Trophoblast cell (in vitro differentiated cells and primary cell): ENCODE measurements around the gene IL6ST.

ENCODE experiments used
- DNase-seq, 2 donors: peaks; one replicate each; pipeline ENCODE4 v3.0.0-alpha.2; 2016
- H2AFZ ChIP-seq: 2 replicates; pipeline ENCODE4 v1.6.1; 2013; ENCODE audit warnings: low read length, moderate library complexity, mild to moderate bottlenecking; ENCODE audit not compliant: insufficient read depth, poor library complexity
- H2AK5ac ChIP-seq: 2 replicates; pipeline ENCODE4 v1.6.1; 2013; ENCODE audit warnings: mild to moderate bottlenecking, low read length
- H2BK120ac ChIP-seq: 2 replicates; pipeline ENCODE4 v1.6.1; 2013; ENCODE audit warnings: low read length, mild to moderate bottlenecking, moderate library complexity; ENCODE audit not compliant: insufficient read depth, poor library complexity
- H2BK12ac ChIP-seq: 2 replicates; pipeline ENCODE4 v1.6.1; 2013; ENCODE audit warnings: mild to moderate bottlenecking, low read length, moderate library complexity
- H2BK5ac ChIP-seq: 2 replicates; pipeline ENCODE4 v1.6.1; 2013; ENCODE audit warnings: low read length, low read depth, moderate library complexity, mild to moderate bottlenecking; ENCODE audit not compliant: poor library complexity
- H3K14ac ChIP-seq: 2 replicates; pipeline ENCODE4 v1.6.1; 2013; ENCODE audit warnings: mild to moderate bottlenecking, low read length
- H3K18ac ChIP-seq: 2 replicates; pipeline ENCODE4 v1.6.1; 2013; ENCODE audit warnings: mild to moderate bottlenecking, low read length
- H3K23ac ChIP-seq: 2 replicates; pipeline ENCODE4 v1.6.1; 2013; ENCODE audit warnings: low read length
- H3K27ac ChIP-seq: 2 replicates; pipeline ENCODE4 v1.5.1; 2013; ENCODE audit warnings: low read depth, mild to moderate bottlenecking, inconsistent platforms, low read length, moderate library complexity
- H3K27me3 ChIP-seq: 2 replicates; pipeline ENCODE4 v1.6.1; 2013; ENCODE audit warnings: inconsistent platforms, mild to moderate bottlenecking, low read length, moderate library complexity; ENCODE audit not compliant: insufficient read depth
- H3K36me3 ChIP-seq, 2 experiments: 1 replicate in 1 of 2; 2 replicates in 1 of 2; pipeline ENCODE4 v1.6.1; 2013; ENCODE audit warnings: low read length in 2 of 2, mild to moderate bottlenecking in 2 of 2, moderate library complexity in 1 of 2; ENCODE audit not compliant: insufficient read depth in 2 of 2, control insufficient read depth in 1 of 2
- H3K4ac ChIP-seq: 2 replicates; pipeline ENCODE4 v1.6.1; 2013; ENCODE audit warnings: low read depth, mild to moderate bottlenecking, low read length, moderate library complexity
- H3K4me1 ChIP-seq, 2 experiments: 1 replicate in 1 of 2; 2 replicates in 1 of 2; pipeline ENCODE4 v1.6.1; 2013; ENCODE audit warnings: low read length in 2 of 2, mild to moderate bottlenecking in 2 of 2, moderate library complexity in 1 of 2; ENCODE audit not compliant: insufficient read depth in 2 of 2, control insufficient read depth in 1 of 2
- H3K4me2 ChIP-seq: 2 replicates; pipeline ENCODE4 v1.6.1; 2013; ENCODE audit warnings: inconsistent platforms, mild to moderate bottlenecking, low read length, moderate library complexity
- H3K4me3 ChIP-seq: 2 replicates; pipeline ENCODE4 v1.5.1; 2013; ENCODE audit warnings: mild to moderate bottlenecking, low read depth, low read length, inconsistent platforms
- H3K79me1 ChIP-seq: one replicate; pipeline ENCODE4 v1.6.1; 2013; ENCODE audit warnings: low read length
- H3K79me2 ChIP-seq: 2 replicates; pipeline ENCODE4 v1.6.1; 2013; ENCODE audit warnings: low read length, mild to moderate bottlenecking; ENCODE audit not compliant: control insufficient read depth, insufficient read depth, poor library complexity
- H3K9ac ChIP-seq: 2 replicates; pipeline ENCODE4 v1.6.1; 2013; ENCODE audit warnings: mild to moderate bottlenecking, low read length
- H3K9me3 ChIP-seq: 2 replicates; pipeline ENCODE4 v1.6.1; 2013; ENCODE audit warnings: low read depth, mild to moderate bottlenecking, control low read depth, inconsistent platforms, low read length; ENCODE audit not compliant: insufficient read depth
- H4K12ac ChIP-seq: 2 replicates; pipeline ENCODE4 v1.6.1; 2013; ENCODE audit warnings: low read depth, mild to moderate bottlenecking, low read length, moderate library complexity
- H4K8ac ChIP-seq: 2 replicates; pipeline ENCODE4 v1.6.1; 2013; ENCODE audit warnings: low read depth, mild to moderate bottlenecking, low read length, moderate library complexity
- H4K91ac ChIP-seq: one replicate; pipeline ENCODE4 v1.6.1; 2013; ENCODE audit warnings: low read depth, mild to moderate bottlenecking, low read length, moderate library complexity
- WGBS: extraction: QIAGEN DNeasy Blood & Tissue Kit; methylation state at CpG from one replicate; pipeline ENCODE4 v1.1.7; 2013; ENCODE audit warnings: missing lambda C conversion rate; ENCODE audit not compliant: insufficient read length, insufficient coverage; ENCODE audit errors: extremely low coverage; 5-methylcytosine and 5-hydroxymethylcytosine counted together

Gene IL6ST

GRCh38 chr5:55926476-55926875, 68.3 kb downstream of the IL6ST start:
- no peak overlapping the region for H3K23ac ChIP-seq
- no CpG with 5 or more reads among the region's 5 CpGs for WGBS
- DNase-seq, result peak in 1 of 2 donors; percentile 66
- peak overlapping the region; percentile 48 for H4K12ac ChIP-seq
- H3K18ac ChIP-seq, result no peak overlapping the region
- no peaks in the 10 kb centered on the region for H3K27me3 ChIP-seq
- no peak overlapping the region for H2AFZ ChIP-seq
- H4K8ac ChIP-seq, result no peak overlapping the region
- H2BK120ac ChIP-seq, result peak overlapping the region; percentile 54
- no peak overlapping the region for H2BK12ac ChIP-seq
- peaks cover 17% of the 10 kb centered on the region for H3K79me1 ChIP-seq
- H3K36me3 ChIP-seq, result no peaks in the 10 kb centered on the region
- H2AK5ac ChIP-seq, result no peak overlapping the region
- H3K27ac ChIP-seq, result peak overlapping the region; percentile 43
- no peak overlapping the region for H2BK5ac ChIP-seq
- H3K4me1 ChIP-seq, result peaks cover 2 to 4% of the 10 kb centered on the region in 2 experiments
- no peak overlapping the region for H3K4ac ChIP-seq
- peak overlapping the region; percentile 51 for H3K14ac ChIP-seq
- no peaks in the 10 kb centered on the region for H3K79me2 ChIP-seq
- H4K91ac ChIP-seq, result peak overlapping the region; percentile 47
- H3K9ac ChIP-seq, result no peak overlapping the region
- no peak overlapping the region for H3K4me2 ChIP-seq
- H3K9me3 ChIP-seq, result no peaks in the 10 kb centered on the region
- H3K4me3 ChIP-seq, result no peak overlapping the region

- Histone ChIP-seq H3K18ac (no peak overlapping the region), H2BK12ac (no peak overlapping the region), H3K4me1 (peaks cover 2 to 4% of the 10 kb centered on the region in 2 experiments), H2AFZ (no peak overlapping the region), H3K27ac (no peak overlapping the region), H3K79me2 (no peaks in the 10 kb centered on the region), H3K23ac (no peak overlapping the region), H3K14ac (no peak overlapping the region), H4K8ac (no peak overlapping the region), H4K12ac (no peak overlapping the region), H3K4me3 (no peak overlapping the region), H3K79me1 (peaks cover 17% of the 10 kb centered on the region), H3K9ac (no peak overlapping the region), H3K9me3 (no peaks in the 10 kb centered on the region), H3K27me3 (no peaks in the 10 kb centered on the region), H4K91ac (no peak overlapping the region), H2BK5ac (no peak overlapping the region), H3K4me2 (no peak overlapping the region), H2BK120ac (no peak overlapping the region), H3K4ac (no peak overlapping the region), H3K36me3 (no peaks in the 10 kb centered on the region), H2AK5ac (no peak overlapping the region)
- DNase-seq, result peak; percentile 56 to 84
- WGBS, result no CpG with 5 or more reads among the region's 5 CpGs
Observed at GRCh38 chr5:55925712-55926111, 69.1 kb downstream of the IL6ST start.

- Histone ChIP-seq H2BK120ac (peak overlapping the region; percentile 78), H3K27me3 (no peaks in the 10 kb centered on the region), H3K4me2 (no peak overlapping the region), H3K4ac (no peak overlapping the region), H3K79me1 (peaks cover 17% of the 10 kb centered on the region), H3K14ac (peak overlapping the region; percentile 51), H2AK5ac (no peak overlapping the region), H3K27ac (peak overlapping the region; percentile 8), H4K8ac (no peak overlapping the region), H2BK5ac (peak overlapping the region; percentile 50), H3K36me3 (no peaks in the 10 kb centered on the region), H4K12ac (no peak overlapping the region), H3K79me2 (no peaks in the 10 kb centered on the region), H2AFZ (no peak overlapping the region), H3K23ac (no peak overlapping the region), H3K18ac (no peak overlapping the region), H3K4me1 (peaks cover 2 to 4% of the 10 kb centered on the region in 2 experiments), H2BK12ac (peak overlapping the region; percentile 64), H3K9ac (no peak overlapping the region), H3K4me3 (no peak overlapping the region), H3K9me3 (no peaks in the 10 kb centered on the region), H4K91ac (peak overlapping the region; percentile 82)
- DNase-seq, result no peak
- no CpG with 5 or more reads among the region's 3 CpGs for WGBS
Observed at GRCh38 chr5:55925181-55925580, 69.6 kb downstream of the IL6ST start.

- Histone ChIP-seq H3K23ac (no peak overlapping the region), H3K4me1 (peaks cover 2 to 4% of the 10 kb centered on the region in 2 experiments), H3K14ac (peak overlapping the region; percentile 57), H2BK5ac (peak overlapping the region; percentile 50), H3K9me3 (no peaks in the 10 kb centered on the region), H2BK120ac (peak overlapping the region; percentile 78), H3K9ac (no peak overlapping the region), H4K12ac (no peak overlapping the region), H4K91ac (peak overlapping the region; percentile 82), H3K27ac (no peak overlapping the region), H3K4me3 (no peak overlapping the region), H2BK12ac (peak overlapping the region; percentile 46), H3K79me2 (no peaks in the 10 kb centered on the region), H3K36me3 (no peaks in the 10 kb centered on the region), H3K4ac (no peak overlapping the region), H3K27me3 (no peaks in the 10 kb centered on the region), H2AFZ (no peak overlapping the region), H4K8ac (no peak overlapping the region), H3K79me1 (peaks cover 16% of the 10 kb centered on the region), H3K18ac (no peak overlapping the region), H2AK5ac (no peak overlapping the region), H3K4me2 (no peak overlapping the region)
- no peak for DNase-seq
- no CpG with 5 or more reads among the region's 11 CpGs for WGBS
Observed at GRCh38 chr5:55924744-55925143, 70.0 kb downstream of the IL6ST start.
